ENCODE results near the gene TAT.
"Not testable (repeated sequence)": the region's sequence is repeated elsewhere in the genome, so short reads cannot be mapped to it uniquely, and the experiment has no call there.

TAT gene

GRCh38 chr16:71576971-71577370, at the start of gene TAT:
Gene TAT (minus strand): TSS chr16:71577092. CDS start chr16:71576415, 677 bp downstream.
- in situ Hi-C loops (cut with MboI; ENCODE audit: low sequenced_read_pairs): no loop called here
- Histone ChIP-seq H3K4me1 (no peaks in the 10 kb centered on the region), H3K9me3 (no peaks in the 10 kb centered on the region), H3K4me3 (no peak within 1 kb of the TSS), H3K36me3 (replicated peaks) (no peaks in the 10 kb centered on the region), H3K27me3 (ENCODE audit: low read depth) (peaks cover 40% of the 10 kb centered on the region)
- DNase-seq (ENCODE audit: low spot score in 2 of 2): no peak

GRCh38 chr16:71626018-71626857, 49.3 kb upstream of the TAT start, which contains the start of gene MARVELD3:
Gene MARVELD3 (plus strand): TSS chr16:71626184. CDS start chr16:71626230, 46 bp downstream.
- peak within 1 kb of the TSS; percentile 48 for H3K4me3 ChIP-seq
- in situ Hi-C loops (cut with MboI; ENCODE audit: low sequenced_read_pairs): no loop called here

GRCh38 chr16:71625113-71625850, 48.4 kb upstream of the TAT start:
- Histone ChIP-seq H3K4me1 (peaks cover 6% of the 10 kb centered on the region), H3K4me3 (no peak overlapping the region; the same call in 1 of the 2 replicates), H3K27me3 (ENCODE audit: low read depth) (0 out of 2 replicates have a peak, but pooled peaks cover 6% of the 10 kb centered on the region), H3K36me3 (replicated peaks) (no peaks in the 10 kb centered on the region), H3K9me3 (no peaks in the 10 kb centered on the region)
- DNase-seq (ENCODE audit: low spot score in 2 of 2): no peak
- in situ Hi-C loops (cut with MboI; ENCODE audit: low sequenced_read_pairs): no loop called here

More at GRCh38 chr16:71626018-71626857, 49.3 kb upstream of the TAT start, which contains the start of gene MARVELD3:
- H3K9me3 ChIP-seq: no peaks in the 10 kb centered on the region
- peaks cover 6% of the 10 kb centered on the region for H3K4me1 ChIP-seq
- no peaks in the 10 kb centered on the region for H3K36me3 ChIP-seq (replicated peaks)
- H3K27me3 ChIP-seq (ENCODE audit: low read depth): 0 out of 2 replicates have a peak, but pooled peaks cover 6% of the 10 kb centered on the region
- DNase-seq (ENCODE audit: low spot score in 2 of 2): peak in 1 of 2 experiments; percentile 56

- in situ Hi-C loops (cut with MboI; ENCODE audit: low sequenced_read_pairs): loop anchor here (25.0 kb wide), 1 partner anchor 211 kb away; no protein-coding TSS in a partner anchor
- no peaks in the 10 kb centered on the region for H3K9me3 ChIP-seq
- H3K4me1 ChIP-seq: peaks cover 6% of the 10 kb centered on the region
- no peaks in the 10 kb centered on the region for H3K36me3 ChIP-seq (replicated peaks)
- DNase-seq (ENCODE audit: low spot score in 2 of 2): no peak
- H3K4me3 ChIP-seq: no peak overlapping the region
- 0 out of 2 replicates have a peak, but pooled peaks cover 6% of the 10 kb centered on the region for H3K27me3 ChIP-seq (ENCODE audit: low read depth)
Measured at GRCh38 chr16:71623597-71623996, 46.7 kb upstream of the TAT start.

GRCh38 chr16:71622088-71622487, 45.2 kb upstream of the TAT start:
- H3K9me3 ChIP-seq: no peaks in the 10 kb centered on the region
- H3K4me3 ChIP-seq: no peak overlapping the region
- H3K27me3 ChIP-seq (ENCODE audit: low read depth): peaks cover 6% of the 10 kb centered on the region; the same call in 1 of the 2 replicates
- no peaks in the 10 kb centered on the region for H3K4me1 ChIP-seq
- in situ Hi-C loops (cut with MboI; ENCODE audit: low sequenced_read_pairs): loop anchor here (25.0 kb wide), 1 partner anchor 210 kb away; no protein-coding TSS in a partner anchor
- H3K36me3 ChIP-seq (replicated peaks): no peaks in the 10 kb centered on the region
- DNase-seq (ENCODE audit: low spot score in 2 of 2): no peak

- H3K27me3 ChIP-seq (ENCODE audit: low read depth): peaks cover 2% of the 10 kb centered on the region
- H3K4me3 ChIP-seq: no peak overlapping the region
- no peaks in the 10 kb centered on the region for H3K36me3 ChIP-seq (replicated peaks)
- H3K4me1 ChIP-seq: no peaks in the 10 kb centered on the region
- DNase-seq (ENCODE audit: low spot score in 2 of 2): no peak
- no peaks in the 10 kb centered on the region for H3K9me3 ChIP-seq
- in situ Hi-C loops (cut with MboI; ENCODE audit: low sequenced_read_pairs): loop anchor here (25.0 kb wide), 1 partner anchor 206 kb away; no protein-coding TSS in a partner anchor
Measured at GRCh38 chr16:71618429-71618828, 41.5 kb upstream of the TAT start.

- not testable (repeated sequence) for H3K36me3 ChIP-seq (replicated peaks); H3K4me1 ChIP-seq; DNase-seq (ENCODE audit: low spot score in 2 of 2); H3K27me3 ChIP-seq (ENCODE audit: low read depth); H3K9me3 ChIP-seq; H3K4me3 ChIP-seq
- in situ Hi-C loops (cut with MboI; ENCODE audit: low sequenced_read_pairs): loop anchor here (25.0 kb wide), 1 partner anchor 203 kb away; no protein-coding TSS in a partner anchor
Measured at GRCh38 chr16:71614956-71615355, 38.1 kb upstream of the TAT start.

- H3K4me3 ChIP-seq: no peak overlapping the region
- peak; percentile 62 to 91 for DNase-seq (ENCODE audit: low spot score in 2 of 2)
- no peaks in the 10 kb centered on the region for H3K36me3 ChIP-seq (replicated peaks)
- peaks cover 8% of the 10 kb centered on the region; the same call in 1 of the 2 replicates for H3K27me3 ChIP-seq (ENCODE audit: low read depth)
- in situ Hi-C loops (cut with MboI; ENCODE audit: low sequenced_read_pairs): loop anchor here (25.0 kb wide), 1 partner anchor 199 kb away; no protein-coding TSS in a partner anchor
- H3K4me1 ChIP-seq: peaks cover 5% of the 10 kb centered on the region; the same call in 1 of the 2 replicates
- no peaks in the 10 kb centered on the region for H3K9me3 ChIP-seq
Measured at GRCh38 chr16:71610936-71611871, 34.3 kb upstream of the TAT start.

- peaks cover 8% of the 10 kb centered on the region; the same call in 1 of the 2 replicates for H3K27me3 ChIP-seq (ENCODE audit: low read depth)
- no peaks in the 10 kb centered on the region for H3K9me3 ChIP-seq
- in situ Hi-C loops (cut with MboI; ENCODE audit: low sequenced_read_pairs): loop anchor here (25.0 kb wide), 1 partner anchor 198 kb away; no protein-coding TSS in a partner anchor
- DNase-seq (ENCODE audit: low spot score in 2 of 2): no peak
- peaks cover 5% of the 10 kb centered on the region; the same call in 1 of the 2 replicates for H3K4me1 ChIP-seq
- no peaks in the 10 kb centered on the region for H3K36me3 ChIP-seq (replicated peaks)
- no peak overlapping the region for H3K4me3 ChIP-seq
Measured at GRCh38 chr16:71610447-71610846, 33.6 kb upstream of the TAT start.

- Histone ChIP-seq H3K4me1 (peaks cover 5% of the 10 kb centered on the region; the same call in 1 of the 2 replicates), H3K27me3 (ENCODE audit: low read depth) (peaks cover 8% of the 10 kb centered on the region; the same call in 1 of the 2 replicates), H3K4me3 (no peak overlapping the region), H3K9me3 (no peaks in the 10 kb centered on the region), H3K36me3 (replicated peaks) (no peaks in the 10 kb centered on the region)
- in situ Hi-C loops (cut with MboI; ENCODE audit: low sequenced_read_pairs): loop anchor here (25.0 kb wide), 1 partner anchor 197 kb away; no protein-coding TSS in a partner anchor
- DNase-seq (ENCODE audit: low spot score in 2 of 2): peak; percentile 31 to 83
Measured at GRCh38 chr16:71609066-71609465, 32.2 kb upstream of the TAT start.

- no peaks in the 10 kb centered on the region for H3K36me3 ChIP-seq (replicated peaks)
- peaks cover 4% of the 10 kb centered on the region; the same call in 1 of the 2 replicates for H3K27me3 ChIP-seq (ENCODE audit: low read depth)
- H3K4me3 ChIP-seq: no peak overlapping the region
- H3K9me3 ChIP-seq: no peaks in the 10 kb centered on the region
- DNase-seq (ENCODE audit: low spot score in 2 of 2): no peak
- no peaks in the 10 kb centered on the region for H3K4me1 ChIP-seq
- in situ Hi-C loops (cut with MboI; ENCODE audit: low sequenced_read_pairs): loop anchor here (25.0 kb wide), 1 partner anchor 189 kb away; no protein-coding TSS in a partner anchor
Measured at GRCh38 chr16:71600822-71601221, 23.9 kb upstream of the TAT start.

- H3K4me3 ChIP-seq; H3K4me1 ChIP-seq; H3K27me3 ChIP-seq (ENCODE audit: low read depth); in situ Hi-C loops (cut with MboI; ENCODE audit: low sequenced_read_pairs); H3K36me3 ChIP-seq (replicated peaks); DNase-seq (ENCODE audit: low spot score in 2 of 2); H3K9me3 ChIP-seq: not testable (repeated sequence)
Measured at GRCh38 chr16:71598426-71598825, 21.5 kb upstream of the TAT start.
